K562 (cell line): ENCODE data around the gene AKT1. TPM values are rescaled to one million over a fixed set of nuclear protein-coding genes. Genes with fewer than 3 reads are reported as not detected.
A peak's percentile ranks its signal among the peaks of the same experiment; 100 is the strongest.

Experiments
- ATF7 ChIP-seq: fragments of 450-650 bp; IDR thresholded peaks from 2 replicates; pipeline ENCODE4 v1.7.1; 2014; ENCODE audit warnings: mild to moderate bottlenecking, moderate library complexity
- BACH1 ChIP-seq: fragments of 200-800 bp; sonication (Bioruptor generic); IDR thresholded peaks from 2 replicates; pipeline ENCODE4 v1.6.1; 2016; ENCODE audit warnings: missing genetic modification characterization, missing compliant biosample characterization
- CREM ChIP-seq: IDR thresholded peaks from 2 replicates; pipeline ENCODE4 v1.6.1; 2014; ENCODE audit warnings: antibody characterized with exemption, low read depth
- ERF ChIP-seq: fragments of 450-650 bp; formaldehyde crosslinking; IDR thresholded peaks from 2 replicates; pipeline ENCODE4 v1.4.0; 2020; ENCODE audit warnings: mild to moderate bottlenecking, mixed read lengths
- HNRNPH1 ChIP-seq: fragments of 200-400 bp; formaldehyde crosslinking; optimal IDR thresholded peaks from 2 replicates; pipeline ENCODE3; 2017; ENCODE audit warnings: low read depth, mild to moderate bottlenecking, low read length, moderate library complexity
- KDM1A ChIP-seq, 2 experiments: fragments of 450-650 bp; IDR thresholded peaks; 2 replicates each; pipeline ENCODE4 v1.6.1; 2016; ENCODE audit warnings: mild to moderate bottlenecking in 2 of 2
- SMAD3 ChIP-seq: fragments of 450-650 bp; formaldehyde crosslinking; conservative IDR thresholded peaks from 2 replicates; pipeline ENCODE4 v1.4.0; 2020; ENCODE audit warnings: mild to moderate bottlenecking
- TBP ChIP-seq: optimal IDR thresholded peaks from 2 replicates; pipeline ENCODE3; 2011; ENCODE audit warnings: low read depth, low read length, improper control_type of control experiment
- ZBTB1 ChIP-seq: sonication (generic); formaldehyde crosslinking; IDR thresholded peaks from 2 replicates; pipeline ENCODE4 v1.8.1; 2023; ENCODE audit warnings: missing genetic modification reagents, low read depth, mild to moderate bottlenecking, borderline replicate concordance
- ZBTB17 ChIP-seq: fragments of 450-650 bp; formaldehyde crosslinking; IDR thresholded peaks from 2 replicates; pipeline ENCODE4 v1.4.0; 2020; ENCODE audit warnings: mild to moderate bottlenecking
- ZC3H8 ChIP-seq: fragments of 450-650 bp; IDR thresholded peaks from 2 replicates; pipeline ENCODE4 v1.6.1; 2017
- ZNF431 ChIP-seq: sonication (generic); formaldehyde crosslinking; IDR thresholded peaks from 2 replicates; pipeline ENCODE4 v1.8.0; 2022; ENCODE audit warnings: mild to moderate bottlenecking, missing genetic modification reagents
- polyA plus RNA-seq, 8 experiments: library from polyadenylated mRNA; depleted of rRNA in 4 of 8; stranded (reverse) in 5 of 8; unstranded in 3 of 8; fragments of >200 nt; fragmentation: Nextera tagmentation in 2 of 8; fragmentation: Illumina TruSeq in 1 of 8; extraction: Ambion mirVana in 2 of 8; extraction: Trizol in 1 of 8; gene quantifications; 2 replicates each; pipeline versions ENCODE4 v1.2.1 to v1.2.3, GENCODE V29; 2011 to 2014; ENCODE audit warnings: inconsistent platforms in 1 of 8, missing spikeins in 1 of 8
- total RNA-seq, 7 experiments: library from RNA; depleted of rRNA in 6 of 7; stranded (reverse); fragments of >200 nt in 6 of 7; fragmentation: Illumina TruSeq in 2 of 7; extraction: Trizol in 2 of 7; gene quantifications; 2 replicates each; pipeline versions ENCODE4 v1.2.1 to v1.2.3, GENCODE V29; 2011 to 2021; ENCODE audit warnings: low replicate concordance in 1 of 7
- TF ChIP-seq, protein P1 (sequence below): fragments of 250-450 bp; sonication (Bioruptor Pico); IDR thresholded peaks from 2 replicates; pipeline ENCODE4 v1.5.0; 2021
- TF ChIP-seq, protein P2 (sequence below): fragments of 250-450 bp; sonication (Bioruptor Pico); IDR thresholded peaks from 2 replicates; pipeline ENCODE4 v1.4.0; 2020; ENCODE audit warnings: borderline replicate concordance
- TF ChIP-seq, protein P3 (sequence below), 2 experiments: IDR thresholded peaks; 2 replicates each; pipeline ENCODE4 v1.6.1; 2011; ENCODE audit warnings: borderline replicate concordance in 1 of 2, control low read depth in 1 of 2, low read depth in 1 of 2, low read length in 1 of 2, mild to moderate bottlenecking in 1 of 2, mixed read lengths in 1 of 2, moderate library complexity in 1 of 2; ENCODE audit not compliant: insufficient read depth in 1 of 2, insufficient read length in 1 of 2, poor library complexity in 1 of 2, severe bottlenecking in 1 of 2; ENCODE audit errors: extremely low read depth in 1 of 2
- TF ChIP-seq, protein P4 (sequence below): sonication (generic); formaldehyde crosslinking; IDR thresholded peaks from 2 replicates; pipeline ENCODE4 v1.4.0; 2020; ENCODE audit warnings: mild to moderate bottlenecking, missing genetic modification reagents
- TF ChIP-seq, protein P5 (sequence below): sonication (generic); formaldehyde crosslinking; IDR thresholded peaks from 2 replicates; pipeline ENCODE4 v1.8.0; 2022; ENCODE audit warnings: mild to moderate bottlenecking, missing genetic modification reagents
- TF ChIP-seq, protein P6 (sequence below), 2 experiments: fragments of 450-650 bp in 1 of 2; sonication (generic) in 1 of 2; formaldehyde crosslinking in 1 of 2; IDR thresholded peaks in 1 of 2; conservative IDR thresholded peaks in 1 of 2; 2 replicates each; pipeline versions ENCODE4 v1.6.1 to v1.8.1; 2016 to 2023; ENCODE audit warnings: mild to moderate bottlenecking in 2 of 2, moderate library complexity in 2 of 2, inconsistent platforms in 1 of 2, missing genetic modification reagents in 1 of 2
- TF ChIP-seq, protein P7 (sequence below): fragments of 450-650 bp; IDR thresholded peaks from one replicate; pipeline ENCODE4 v1.6.1; 2018; ENCODE audit warnings: mild to moderate bottlenecking, moderate library complexity; ENCODE audit not compliant: partially characterized antibody

Gene AKT1
- total and polyA plus RNA-seq, 9 of the 15 experiments (the other 6 are each of a cell fraction or from before 2014, with no cell fraction given), result 0.49 to 132 (median 75.1) TPM

DNA sequence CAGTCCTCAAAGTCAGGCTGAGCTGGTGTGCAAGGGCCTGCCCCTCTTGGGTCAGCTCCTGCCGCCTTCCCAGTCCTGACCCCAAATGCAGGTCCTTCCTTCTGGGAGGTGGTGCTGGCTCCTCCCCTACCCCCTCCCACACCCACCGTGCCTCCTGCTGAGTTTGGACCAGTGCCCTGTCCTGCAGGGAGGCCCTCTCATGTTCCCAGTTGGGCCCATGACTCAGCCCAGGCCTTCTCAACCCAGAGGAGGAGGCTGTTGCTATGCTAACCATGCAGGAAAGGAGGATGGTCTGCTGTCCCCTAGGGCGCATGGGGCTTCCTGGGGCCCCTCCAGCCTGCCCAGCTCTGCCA, 9.8 kb upstream of the AKT1 start (continued):
- TF ChIP-seq, protein P1, sequence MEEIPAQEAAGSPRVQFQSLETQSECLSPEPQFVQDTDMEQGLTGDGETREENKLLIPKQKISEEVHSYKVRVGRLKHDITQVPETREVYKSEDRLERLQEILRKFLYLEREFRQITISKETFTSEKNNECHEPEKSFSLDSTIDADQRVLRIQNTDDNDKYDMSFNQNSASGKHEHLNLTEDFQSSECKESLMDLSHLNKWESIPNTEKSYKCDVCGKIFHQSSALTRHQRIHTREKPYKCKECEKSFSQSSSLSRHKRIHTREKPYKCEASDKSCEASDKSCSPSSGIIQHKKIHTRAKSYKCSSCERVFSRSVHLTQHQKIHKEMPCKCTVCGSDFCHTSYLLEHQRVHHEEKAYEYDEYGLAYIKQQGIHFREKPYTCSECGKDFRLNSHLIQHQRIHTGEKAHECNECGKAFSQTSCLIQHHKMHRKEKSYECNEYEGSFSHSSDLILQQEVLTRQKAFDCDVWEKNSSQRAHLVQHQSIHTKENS (CRISPR knock-in tag), result no peak
- TF ChIP-seq TBP (no peak), ERF (CRISPR knock-in tag) (no peak), ZC3H8 (no peak), HNRNPH1 (no peak), CREM (no peak), ATF7 (no peak), KDM1A (IDR thresholded peaks at IDR 0.05) (peak; percentile 24 to 39; a peak in 1 of 4 replicates), ZBTB1 (no peak), ZBTB17 (CRISPR knock-in tag) (no peak), ZNF431 (CRISPR knock-in tag) (no peak), BACH1 (tag) (no peak), SMAD3 (no peak)
- TF ChIP-seq, protein P2, sequence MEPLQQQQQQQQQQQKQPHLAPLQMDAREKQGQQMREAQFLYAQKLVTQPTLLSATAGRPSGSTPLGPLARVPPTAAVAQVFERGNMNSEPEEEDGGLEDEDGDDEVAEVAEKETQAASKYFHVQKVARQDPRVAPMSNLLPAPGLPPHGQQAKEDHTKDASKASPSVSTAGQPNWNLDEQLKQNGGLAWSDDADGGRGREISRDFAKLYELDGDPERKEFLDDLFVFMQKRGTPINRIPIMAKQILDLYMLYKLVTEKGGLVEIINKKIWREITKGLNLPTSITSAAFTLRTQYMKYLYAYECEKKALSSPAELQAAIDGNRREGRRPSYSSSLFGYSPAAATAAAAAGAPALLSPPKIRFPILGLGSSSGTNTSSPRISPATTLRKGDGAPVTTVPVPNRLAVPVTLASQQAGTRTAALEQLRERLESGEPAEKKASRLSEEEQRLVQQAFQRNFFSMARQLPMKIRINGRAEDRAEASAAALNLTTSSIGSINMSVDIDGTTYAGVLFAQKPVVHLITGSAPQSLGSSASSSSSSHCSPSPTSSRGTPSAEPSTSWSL (CRISPR knock-in tag), result no peak
- TF ChIP-seq, protein P3, sequence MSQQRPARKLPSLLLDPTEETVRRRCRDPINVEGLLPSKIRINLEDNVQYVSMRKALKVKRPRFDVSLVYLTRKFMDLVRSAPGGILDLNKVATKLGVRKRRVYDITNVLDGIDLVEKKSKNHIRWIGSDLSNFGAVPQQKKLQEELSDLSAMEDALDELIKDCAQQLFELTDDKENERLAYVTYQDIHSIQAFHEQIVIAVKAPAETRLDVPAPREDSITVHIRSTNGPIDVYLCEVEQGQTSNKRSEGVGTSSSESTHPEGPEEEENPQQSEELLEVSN (IDR thresholded peaks at IDR 0.05; ENCODE audit: borderline replicate concordance in 1 of 2, extremely low read depth in 1 of 2, insufficient read depth in 1 of 2, insufficient read length in 1 of 2, low read depth in 1 of 2, low read length in 1 of 2, poor library complexity in 1 of 2, severe bottlenecking in 1 of 2), result peak in 1 of 2 experiments; percentile 8
- TF ChIP-seq, protein P4, sequence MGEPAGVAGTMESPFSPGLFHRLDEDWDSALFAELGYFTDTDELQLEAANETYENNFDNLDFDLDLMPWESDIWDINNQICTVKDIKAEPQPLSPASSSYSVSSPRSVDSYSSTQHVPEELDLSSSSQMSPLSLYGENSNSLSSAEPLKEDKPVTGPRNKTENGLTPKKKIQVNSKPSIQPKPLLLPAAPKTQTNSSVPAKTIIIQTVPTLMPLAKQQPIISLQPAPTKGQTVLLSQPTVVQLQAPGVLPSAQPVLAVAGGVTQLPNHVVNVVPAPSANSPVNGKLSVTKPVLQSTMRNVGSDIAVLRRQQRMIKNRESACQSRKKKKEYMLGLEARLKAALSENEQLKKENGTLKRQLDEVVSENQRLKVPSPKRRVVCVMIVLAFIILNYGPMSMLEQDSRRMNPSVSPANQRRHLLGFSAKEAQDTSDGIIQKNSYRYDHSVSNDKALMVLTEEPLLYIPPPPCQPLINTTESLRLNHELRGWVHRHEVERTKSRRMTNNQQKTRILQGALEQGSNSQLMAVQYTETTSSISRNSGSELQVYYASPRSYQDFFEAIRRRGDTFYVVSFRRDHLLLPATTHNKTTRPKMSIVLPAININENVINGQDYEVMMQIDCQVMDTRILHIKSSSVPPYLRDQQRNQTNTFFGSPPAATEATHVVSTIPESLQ (CRISPR knock-in tag), result no peak
- TF ChIP-seq, protein P5, sequence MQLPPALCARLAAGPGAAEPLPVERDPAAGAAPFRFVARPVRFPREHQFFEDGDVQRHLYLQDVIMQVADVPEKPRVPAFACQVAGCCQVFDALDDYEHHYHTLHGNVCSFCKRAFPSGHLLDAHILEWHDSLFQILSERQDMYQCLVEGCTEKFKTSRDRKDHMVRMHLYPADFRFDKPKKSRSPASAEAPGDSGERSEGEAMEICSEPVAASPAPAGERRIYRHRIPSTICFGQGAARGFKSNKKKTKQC (CRISPR knock-in tag), result no peak
- TF ChIP-seq, protein P6, sequence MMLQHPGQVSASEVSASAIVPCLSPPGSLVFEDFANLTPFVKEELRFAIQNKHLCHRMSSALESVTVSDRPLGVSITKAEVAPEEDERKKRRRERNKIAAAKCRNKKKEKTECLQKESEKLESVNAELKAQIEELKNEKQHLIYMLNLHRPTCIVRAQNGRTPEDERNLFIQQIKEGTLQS (IDR thresholded peaks at IDR 0.05), result peak; percentile 83
- TF ChIP-seq, protein P6 (CRISPR knock-in tag; conservative IDR thresholded peaks at IDR 0.05), result no peak
- TF ChIP-seq, protein P7, sequence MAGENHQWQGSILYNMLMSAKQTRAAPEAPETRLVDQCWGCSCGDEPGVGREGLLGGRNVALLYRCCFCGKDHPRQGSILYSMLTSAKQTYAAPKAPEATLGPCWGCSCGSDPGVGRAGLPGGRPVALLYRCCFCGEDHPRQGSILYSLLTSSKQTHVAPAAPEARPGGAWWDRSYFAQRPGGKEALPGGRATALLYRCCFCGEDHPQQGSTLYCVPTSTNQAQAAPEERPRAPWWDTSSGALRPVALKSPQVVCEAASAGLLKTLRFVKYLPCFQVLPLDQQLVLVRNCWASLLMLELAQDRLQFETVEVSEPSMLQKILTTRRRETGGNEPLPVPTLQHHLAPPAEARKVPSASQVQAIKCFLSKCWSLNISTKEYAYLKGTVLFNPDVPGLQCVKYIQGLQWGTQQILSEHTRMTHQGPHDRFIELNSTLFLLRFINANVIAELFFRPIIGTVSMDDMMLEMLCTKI, result no peak
